ENCODE measurements around the gene ASB7.

DNA sequence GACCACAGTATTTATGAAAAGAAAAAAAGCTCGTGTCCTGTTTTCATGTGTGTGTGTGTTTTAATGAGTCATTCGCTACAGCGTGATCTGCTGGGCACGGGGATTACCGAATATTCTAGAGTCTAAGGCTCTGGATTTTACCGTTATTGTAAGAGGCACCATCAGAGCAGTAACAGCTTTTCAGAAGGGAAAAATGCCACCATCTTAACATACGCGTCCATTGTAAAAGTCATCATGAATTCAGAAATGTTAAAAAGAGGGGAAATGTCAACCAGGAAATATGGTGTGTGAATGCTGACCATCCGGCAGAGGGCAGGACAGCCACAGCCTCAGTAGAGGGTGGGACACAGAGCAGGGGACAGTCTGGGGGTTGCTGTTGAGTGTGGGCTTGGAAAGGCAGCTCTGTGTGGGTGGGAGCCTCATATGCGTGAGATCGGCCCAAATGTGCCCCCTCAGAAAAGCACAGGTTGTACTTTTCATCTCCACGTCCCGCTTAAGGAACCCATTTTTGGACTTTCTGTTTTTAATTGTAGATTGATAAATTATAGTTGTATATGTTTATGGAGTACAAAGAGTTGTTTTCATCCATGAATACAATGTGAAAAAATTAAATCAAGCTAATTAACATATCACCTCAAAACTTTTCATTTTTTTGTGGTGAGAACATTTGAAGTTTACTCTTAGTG, 69.6 kb downstream of the ASB7 start:
- TF ChIP-seq, protein P1, sequence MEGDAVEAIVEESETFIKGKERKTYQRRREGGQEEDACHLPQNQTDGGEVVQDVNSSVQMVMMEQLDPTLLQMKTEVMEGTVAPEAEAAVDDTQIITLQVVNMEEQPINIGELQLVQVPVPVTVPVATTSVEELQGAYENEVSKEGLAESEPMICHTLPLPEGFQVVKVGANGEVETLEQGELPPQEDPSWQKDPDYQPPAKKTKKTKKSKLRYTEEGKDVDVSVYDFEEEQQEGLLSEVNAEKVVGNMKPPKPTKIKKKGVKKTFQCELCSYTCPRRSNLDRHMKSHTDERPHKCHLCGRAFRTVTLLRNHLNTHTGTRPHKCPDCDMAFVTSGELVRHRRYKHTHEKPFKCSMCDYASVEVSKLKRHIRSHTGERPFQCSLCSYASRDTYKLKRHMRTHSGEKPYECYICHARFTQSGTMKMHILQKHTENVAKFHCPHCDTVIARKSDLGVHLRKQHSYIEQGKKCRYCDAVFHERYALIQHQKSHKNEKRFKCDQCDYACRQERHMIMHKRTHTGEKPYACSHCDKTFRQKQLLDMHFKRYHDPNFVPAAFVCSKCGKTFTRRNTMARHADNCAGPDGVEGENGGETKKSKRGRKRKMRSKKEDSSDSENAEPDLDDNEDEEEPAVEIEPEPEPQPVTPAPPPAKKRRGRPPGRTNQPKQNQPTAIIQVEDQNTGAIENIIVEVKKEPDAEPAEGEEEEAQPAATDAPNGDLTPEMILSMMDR (conservative IDR thresholded peaks at IDR 0.05 in 1 of 2, IDR thresholded peaks at IDR 0.05 in 1 of 2; ENCODE audit: extremely low read depth in 1 of 2, insufficient read depth in 1 of 2, low read depth in 1 of 2, low read length in 2 of 2): peak; percentile 44 to 66
- no peak for TF ChIP-seq EZH2 (IDR thresholded peaks at IDR 0.05; ENCODE audit: borderline replicate concordance, low read length)
